Measurements from ENCODE around the gene CELA1.

Gene CELA1

DNA sequence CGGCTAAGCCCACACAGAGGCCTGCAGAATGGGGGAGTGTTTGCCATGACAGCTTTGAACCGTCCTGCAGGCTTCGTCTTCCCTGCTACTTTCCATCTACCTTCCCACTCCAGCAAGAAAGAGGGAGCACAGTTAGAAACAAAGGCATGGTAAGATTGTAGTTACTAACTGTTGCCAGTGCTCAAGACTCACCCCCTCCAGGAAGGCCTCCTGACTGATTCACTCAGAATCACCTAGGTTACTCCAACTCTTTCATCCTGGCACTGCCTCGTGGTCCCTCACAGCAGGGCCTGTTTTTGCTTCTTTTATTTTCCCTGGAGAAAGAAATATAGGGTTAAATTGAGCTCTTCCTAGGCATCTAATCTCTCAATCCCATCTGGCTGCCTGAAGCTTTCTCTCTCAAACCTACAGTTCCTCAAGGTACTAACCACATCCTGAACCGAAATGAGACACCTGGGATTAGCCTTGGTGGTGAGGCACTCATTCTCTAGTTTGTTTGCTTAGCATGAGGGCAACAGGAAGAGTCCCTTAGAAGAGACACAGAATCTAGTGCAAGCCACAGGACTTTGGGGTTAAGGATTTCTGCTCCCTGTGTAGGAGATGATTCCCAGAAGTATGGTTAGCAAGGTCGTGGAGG lies 36.9 kb upstream of the CELA1 start:
- Mint-ChIP-seq H3K4me1 (peaks cover 50% of the 10 kb centered on the region), H3K4me3 (no peak overlapping the region), H3K36me3 (peaks cover 33% of the 10 kb centered on the region), H3K27ac (no peak overlapping the region), H3K9me3 (no peaks in the 10 kb centered on the region), H3K27me3 (peaks cover 11% of the 10 kb centered on the region)
- peak; percentile 29 for DNase-seq
- CTCF ChIA-PET, result interaction anchor here (2.0 kb wide), 1 partner anchor 12 kb away, joined by 8 read pairs; no protein-coding TSS in a partner anchor

- no peak overlapping the region for H3K4me3 Mint-ChIP-seq
- no peak overlapping the region for H3K27ac Mint-ChIP-seq
- no peaks in the 10 kb centered on the region for H3K9me3 Mint-ChIP-seq
- CTCF ChIA-PET, result no interaction called here
- H3K36me3 Mint-ChIP-seq, result peaks cover 40% of the 10 kb centered on the region
- no peak for DNase-seq
- H3K27me3 Mint-ChIP-seq, result peaks cover 4% of the 10 kb centered on the region
- H3K4me1 Mint-ChIP-seq, result peaks cover 39% of the 10 kb centered on the region
Measured at GRCh38 chr12:51382173-51382572, 35.7 kb upstream of the CELA1 start.

GRCh38 chr12:51381226-51382079 lies 35.0 kb upstream of the CELA1 start:
- CTCF ChIA-PET, result no interaction called here
- Mint-ChIP-seq H3K4me3 (no peak overlapping the region), H3K9me3 (no peaks in the 10 kb centered on the region), H3K36me3 (peaks cover 47% of the 10 kb centered on the region), H3K27ac (peak overlapping the region; percentile 33), H3K27me3 (peaks cover 4% of the 10 kb centered on the region), H3K4me1 (peaks cover 39% of the 10 kb centered on the region)
- DNase-seq, result no peak

GRCh38 chr12:51379571-51379970 lies 33.1 kb upstream of the CELA1 start:
- no peaks in the 10 kb centered on the region for H3K9me3 Mint-ChIP-seq
- H3K27me3 Mint-ChIP-seq, result peaks cover 5% of the 10 kb centered on the region
- peaks cover 48% of the 10 kb centered on the region for H3K36me3 Mint-ChIP-seq
- CTCF ChIA-PET, result no interaction called here
- H3K4me3 Mint-ChIP-seq, result no peak overlapping the region
- no peak for DNase-seq
- peaks cover 38% of the 10 kb centered on the region for H3K4me1 Mint-ChIP-seq
- no peak overlapping the region for H3K27ac Mint-ChIP-seq

DNA sequence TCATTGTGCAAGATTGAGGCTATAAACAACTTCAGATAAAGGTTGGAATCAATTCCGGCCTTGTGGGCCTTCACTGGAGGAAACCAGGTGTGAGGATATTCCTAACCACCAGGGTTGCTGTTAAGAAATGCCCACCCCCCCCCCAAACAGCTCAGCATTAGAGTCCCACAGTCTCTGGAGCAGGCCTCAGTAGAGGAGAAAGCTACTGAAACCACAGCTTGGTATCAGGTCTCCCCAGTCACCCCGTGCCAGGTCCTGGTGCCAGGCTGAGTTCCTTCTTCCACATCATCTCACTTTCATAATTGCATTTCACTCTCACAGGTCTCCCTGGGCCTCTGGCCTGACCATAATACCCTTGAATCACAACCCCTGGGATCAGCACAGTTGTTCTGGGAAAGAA lies 32.3 kb upstream of the CELA1 start:
- Mint-ChIP-seq H3K4me1 (peaks cover 33% of the 10 kb centered on the region), H3K36me3 (peaks cover 50% of the 10 kb centered on the region), H3K4me3 (no peak overlapping the region), H3K27ac (no peak overlapping the region), H3K9me3 (no peaks in the 10 kb centered on the region), H3K27me3 (peaks cover 9% of the 10 kb centered on the region)
- CTCF ChIA-PET, result no interaction called here
- no peak for DNase-seq

GRCh38 chr12:51377099-51377984 lies 30.9 kb upstream of the CELA1 start:
- peaks cover 53% of the 10 kb centered on the region for H3K36me3 Mint-ChIP-seq
- no peak for DNase-seq
- no peaks in the 10 kb centered on the region for H3K9me3 Mint-ChIP-seq
- H3K4me1 Mint-ChIP-seq, result peaks cover 30% of the 10 kb centered on the region
- peaks cover 11% of the 10 kb centered on the region for H3K27me3 Mint-ChIP-seq
- CTCF ChIA-PET, result no interaction called here
- H3K4me3 Mint-ChIP-seq, result no peak overlapping the region
- H3K27ac Mint-ChIP-seq, result no peak overlapping the region

DNA sequence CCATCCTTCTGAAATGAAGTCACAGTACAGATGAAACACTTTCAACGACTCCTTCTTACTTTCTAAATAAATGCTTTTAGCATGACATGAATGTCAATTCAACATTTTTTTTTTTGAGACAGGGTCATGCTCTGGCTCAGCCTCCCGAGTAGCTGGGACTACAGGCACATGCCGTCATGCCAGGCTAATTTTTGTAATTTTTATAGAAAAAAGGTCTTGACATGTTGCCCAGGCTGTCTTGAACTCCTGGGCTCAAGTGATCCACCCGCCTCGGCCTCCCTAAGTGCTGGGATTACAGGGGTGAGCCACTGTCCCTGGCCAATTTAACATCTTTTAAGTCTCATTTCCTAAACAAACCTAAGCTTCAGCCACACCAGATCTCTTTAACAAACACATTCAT lies 28.4 kb upstream of the CELA1 start:
- no peak overlapping the region for H3K27ac Mint-ChIP-seq
- H3K27me3 Mint-ChIP-seq, result peaks cover 13% of the 10 kb centered on the region
- H3K36me3 Mint-ChIP-seq, result peaks cover 55% of the 10 kb centered on the region
- H3K4me3 Mint-ChIP-seq, result no peak overlapping the region
- H3K9me3 Mint-ChIP-seq, result no peaks in the 10 kb centered on the region
- CTCF ChIA-PET, result no interaction called here
- no peak for DNase-seq
- H3K4me1 Mint-ChIP-seq, result peaks cover 41% of the 10 kb centered on the region

DNA sequence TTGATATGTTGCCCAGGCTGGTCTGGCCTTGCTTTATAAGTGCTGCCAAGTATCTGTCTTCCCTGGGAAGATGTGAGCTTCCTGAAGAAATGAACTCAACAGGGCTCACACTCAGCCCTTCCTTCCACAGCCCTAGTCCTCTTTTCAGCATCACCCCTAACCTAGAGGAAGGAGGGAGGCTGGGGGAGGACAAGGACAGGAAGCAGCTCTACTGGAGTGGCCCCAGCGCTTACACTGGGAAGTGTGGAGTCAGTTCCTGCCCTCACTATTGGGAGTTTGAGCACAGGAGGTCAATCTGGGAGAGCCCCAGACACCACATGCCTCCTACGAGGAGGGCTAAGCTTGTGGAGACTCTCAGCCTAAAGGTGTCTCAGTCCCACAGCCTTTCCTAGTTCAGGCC lies 27.9 kb upstream of the CELA1 start:
- CTCF ChIA-PET, result no interaction called here
- Mint-ChIP-seq H3K36me3 (peaks cover 59% of the 10 kb centered on the region), H3K27me3 (peaks cover 11% of the 10 kb centered on the region)

DNA sequence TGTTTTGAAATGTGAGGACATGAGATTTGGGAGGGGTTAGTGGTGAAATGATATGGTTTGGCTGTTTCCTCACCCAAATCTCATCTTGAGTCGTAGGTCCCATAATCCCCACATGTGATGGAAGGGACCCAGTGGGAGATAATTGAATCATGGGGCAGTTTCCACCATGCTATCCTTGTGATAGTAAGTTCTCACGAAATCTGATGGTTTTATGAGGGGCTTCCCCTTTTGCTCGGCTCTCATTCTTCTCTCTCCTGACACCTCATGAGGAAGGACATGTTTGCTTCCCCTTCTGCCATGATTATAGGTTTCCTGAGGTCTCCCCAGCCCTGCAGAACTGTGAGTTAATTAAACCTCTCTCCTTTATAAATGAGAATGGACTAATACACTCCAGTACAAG lies 26.7 kb upstream of the CELA1 start:
- Mint-ChIP-seq H3K36me3 (peaks cover 58% of the 10 kb centered on the region), H3K27me3 (peaks cover 17% of the 10 kb centered on the region), H3K4me1 (peaks cover 55% of the 10 kb centered on the region), H3K9me3 (no peaks in the 10 kb centered on the region), H3K4me3 (no peak overlapping the region), H3K27ac (no peak overlapping the region)
- DNase-seq, result no peak
- CTCF ChIA-PET, result interaction anchor here (1.6 kb wide), 1 partner anchor 48 kb away, joined by 4 read pairs; no protein-coding TSS in a partner anchor

More for the DNA sequence above, 27.9 kb upstream of the CELA1 start:
- no peak overlapping the region for H3K27ac Mint-ChIP-seq
- no peaks in the 10 kb centered on the region for H3K9me3 Mint-ChIP-seq
- H3K4me1 Mint-ChIP-seq, result peaks cover 46% of the 10 kb centered on the region
- H3K4me3 Mint-ChIP-seq, result no peak overlapping the region
- no peak for DNase-seq

- CTCF ChIA-PET, result interaction anchor here (0.6 to 1.6 kb wide), 7 partner anchors 8 to 1915 kb away, joined by 3 to 8 read pairs (median 4); no protein-coding TSS in a partner anchor
- H3K27ac Mint-ChIP-seq, result peak overlapping the region; percentile 16
- H3K27me3 Mint-ChIP-seq, result peaks cover 17% of the 10 kb centered on the region
- no peak for DNase-seq
- H3K4me3 Mint-ChIP-seq, result no peak overlapping the region
- H3K9me3 Mint-ChIP-seq, result no peaks in the 10 kb centered on the region
- peaks cover 63% of the 10 kb centered on the region for H3K4me1 Mint-ChIP-seq
- peaks cover 51% of the 10 kb centered on the region for H3K36me3 Mint-ChIP-seq
Measured at GRCh38 chr12:51372021-51372420, 25.5 kb upstream of the CELA1 start.

DNA sequence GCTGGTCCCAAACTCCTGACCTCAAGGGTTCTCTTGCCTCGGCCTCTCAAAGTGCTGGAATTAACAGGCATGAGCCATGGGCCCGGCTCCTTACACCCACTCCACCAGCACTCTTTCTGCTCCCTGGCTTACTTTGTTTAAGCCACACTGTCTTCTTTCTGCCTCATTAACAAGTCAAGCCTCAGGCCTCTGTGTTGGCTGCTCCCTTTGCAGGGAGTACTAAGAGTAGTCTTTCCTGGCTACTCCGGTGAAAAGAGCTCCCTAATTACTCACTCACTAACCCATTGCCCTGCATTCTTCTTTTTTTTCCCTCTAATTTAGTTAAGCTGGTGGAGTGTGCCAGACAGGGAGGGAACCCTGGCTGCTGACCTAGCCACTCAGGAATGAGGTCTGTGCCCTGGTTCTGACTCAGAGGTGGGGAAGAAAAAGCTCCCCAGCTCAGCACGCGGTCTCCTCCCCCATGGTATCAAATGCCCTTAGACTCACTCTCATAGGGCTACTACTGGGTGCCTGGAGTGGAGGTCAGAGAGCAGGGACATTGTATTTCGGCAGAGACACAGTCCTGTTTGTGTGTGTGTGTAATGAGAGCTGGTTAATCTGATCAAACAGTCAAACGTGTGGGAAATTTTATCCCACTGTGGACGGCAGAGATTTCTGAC lies 24.9 kb upstream of the CELA1 start:
- CTCF ChIA-PET, result interaction anchor here (0.6 to 1.6 kb wide), 6 partner anchors 9 to 159 kb away, joined by 3 to 8 read pairs (median 4); no protein-coding TSS in a partner anchor
- H3K27me3 Mint-ChIP-seq, result peaks cover 17% of the 10 kb centered on the region
- DNase-seq, result no peak
- no peaks in the 10 kb centered on the region for H3K9me3 Mint-ChIP-seq
- peak overlapping the region; percentile 1 for H3K27ac Mint-ChIP-seq
- H3K4me3 Mint-ChIP-seq, result no peak overlapping the region
- peaks cover 63% of the 10 kb centered on the region for H3K4me1 Mint-ChIP-seq
- peaks cover 46% of the 10 kb centered on the region for H3K36me3 Mint-ChIP-seq

DNA sequence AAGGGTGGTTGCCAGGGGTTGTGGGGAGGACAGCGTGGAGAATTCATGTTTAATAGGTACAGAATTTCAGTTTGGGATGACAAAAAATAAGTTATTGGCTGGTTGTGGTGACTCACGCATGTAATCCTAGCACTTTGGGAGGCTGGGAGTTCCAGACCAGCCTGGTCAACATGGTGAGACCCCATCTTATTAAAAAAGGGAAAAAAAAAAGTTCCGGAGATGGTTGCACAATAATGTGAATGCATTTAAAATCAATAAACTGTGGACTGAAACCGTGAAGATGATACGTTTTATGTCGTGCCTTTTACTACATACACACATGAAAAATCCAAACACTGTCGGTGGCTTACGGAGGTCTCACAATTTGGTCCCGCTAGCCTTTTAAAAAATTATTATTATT lies 24.2 kb upstream of the CELA1 start:
- no peak for DNase-seq
- no peak overlapping the region for H3K4me3 Mint-ChIP-seq
- no peak overlapping the region for H3K27ac Mint-ChIP-seq
- peaks cover 46% of the 10 kb centered on the region for H3K36me3 Mint-ChIP-seq
- H3K9me3 Mint-ChIP-seq, result no peaks in the 10 kb centered on the region
- peaks cover 70% of the 10 kb centered on the region for H3K4me1 Mint-ChIP-seq
- peaks cover 17% of the 10 kb centered on the region for H3K27me3 Mint-ChIP-seq
- CTCF ChIA-PET, result interaction anchor here (1.5 to 1.6 kb wide), 2 partner anchors 13 to 160 kb away, joined by 4 to 8 read pairs; no protein-coding TSS in a partner anchor

- no peaks in the 10 kb centered on the region for H3K9me3 Mint-ChIP-seq
- peak overlapping the region; percentile 86 for H3K27ac Mint-ChIP-seq
- no peak for DNase-seq
- H3K27me3 Mint-ChIP-seq, result peaks cover 16% of the 10 kb centered on the region
- H3K4me1 Mint-ChIP-seq, result peaks cover 67% of the 10 kb centered on the region
- H3K4me3 Mint-ChIP-seq, result peak overlapping the region; percentile 11
- CTCF ChIA-PET, result interaction anchor here (0.6 to 1.4 kb wide), 5 partner anchors 24 to 655 kb away, joined by 3 to 4 read pairs (median 3); no protein-coding TSS in a partner anchor
- H3K36me3 Mint-ChIP-seq, result peaks cover 46% of the 10 kb centered on the region
Measured at GRCh38 chr12:51369581-51369980, 23.1 kb upstream of the CELA1 start.

All from activated naive CD4-positive, alpha-beta T cell treated with anti-CD3 and anti-CD28 coated beads, Interleukin-2, amount 10 ng/mL, durations not matched to agents 7 days and 5 days (primary cell).